ENCODE measurements around the gene SERPINB10. TPM values are rescaled to one million over a fixed set of nuclear protein-coding genes. Genes with fewer than 3 reads are reported as not detected.

Gene SERPINB10
- total and polyA plus RNA-seq, 9 donors, result 2.0 TPM; not detected in 8

- no peak for DNase-seq
- 86 to 89% (median 87%) methylated on average over 5 of the region's 5 CpGs for WGBS, 3 donors
- Histone ChIP-seq H3K9me3 (no peaks in the 10 kb centered on the region), H3K27me3 (no peaks in the 10 kb centered on the region), H3K4me3 (no peak overlapping the region), H3K36me3 (no peaks in the 10 kb centered on the region), H3K4me1 (ENCODE audit: insufficient read depth) (peaks cover 3% of the 10 kb centered on the region), H3K27ac (no peak overlapping the region)
- intact Hi-C loops (cut with DNase I), result no loop called here
- TF ChIP-seq POLR2A (IDR thresholded peaks at IDR 0.05) (no peak), CTCF (IDR thresholded peaks at IDR 0.05) (no peak), EP300 (IDR thresholded peaks at IDR 0.05) (no peak)
Measured at GRCh38 chr18:63972002-63972376, 64.2 kb downstream of the SERPINB10 start.

- DNase-seq, result no peak
- Histone ChIP-seq H3K36me3 (no peaks in the 10 kb centered on the region), H3K27ac (no peak overlapping the region), H3K27me3 (no peaks in the 10 kb centered on the region), H3K4me3 (no peak overlapping the region), H3K4me1 (ENCODE audit: insufficient read depth) (no peaks in the 10 kb centered on the region), H3K9me3 (no peaks in the 10 kb centered on the region)
- 41 to 54% (median 54%) methylated on average over 2 of the region's 2 CpGs for WGBS, 3 donors
- TF ChIP-seq CTCF (IDR thresholded peaks at IDR 0.05) (no peak), EP300 (IDR thresholded peaks at IDR 0.05) (no peak), POLR2A (IDR thresholded peaks at IDR 0.05) (no peak)
- intact Hi-C loops (cut with DNase I), result no loop called here
Measured at GRCh38 chr18:63974991-63975390, 67.2 kb downstream of the SERPINB10 start.

GRCh38 chr18:63975628-63976027 lies 67.9 kb downstream of the SERPINB10 start:
- WGBS, 3 donors, result 30 to 54% (median 48%) methylated on average over 3 of the region's 3 CpGs

GRCh38 chr18:63977040-63977439 lies 69.3 kb downstream of the SERPINB10 start:
- no peaks in the 10 kb centered on the region for H3K27me3 ChIP-seq
- intact Hi-C loops (cut with DNase I), result no loop called here
- H3K4me1 ChIP-seq (ENCODE audit: insufficient read depth), result no peaks in the 10 kb centered on the region
- TF ChIP-seq CTCF (IDR thresholded peaks at IDR 0.05), result no peak
- no peak for TF ChIP-seq POLR2A (IDR thresholded peaks at IDR 0.05)
- no peak for TF ChIP-seq EP300 (IDR thresholded peaks at IDR 0.05)
- H3K4me3 ChIP-seq, result no peak overlapping the region
- WGBS, 3 donors, result 92 to 96% (median 95%) methylated on average over 3 of the region's 3 CpGs
- no peaks in the 10 kb centered on the region for H3K36me3 ChIP-seq
- H3K9me3 ChIP-seq, result no peaks in the 10 kb centered on the region
- no peak overlapping the region for H3K27ac ChIP-seq
- DNase-seq, result no peak

More at GRCh38 chr18:63975628-63976027, 67.9 kb downstream of the SERPINB10 start:
- H3K27ac ChIP-seq, result no peak overlapping the region
- no peak overlapping the region for H3K4me3 ChIP-seq
- no peaks in the 10 kb centered on the region for H3K27me3 ChIP-seq
- no peaks in the 10 kb centered on the region for H3K4me1 ChIP-seq (ENCODE audit: insufficient read depth)
- no peak for TF ChIP-seq EP300 (IDR thresholded peaks at IDR 0.05)
- no peak for TF ChIP-seq POLR2A (IDR thresholded peaks at IDR 0.05)
- no peak for TF ChIP-seq CTCF (IDR thresholded peaks at IDR 0.05)
- H3K9me3 ChIP-seq, result no peaks in the 10 kb centered on the region
- H3K36me3 ChIP-seq, result no peaks in the 10 kb centered on the region
- intact Hi-C loops (cut with DNase I), result no loop called here
- no peak for DNase-seq
